Neural progenitor cell (in vitro differentiated cells): ENCODE data around the gene TIGD4. TPM values are rescaled to one million over a fixed set of nuclear protein-coding genes. Genes with fewer than 3 reads are reported as not detected.

Experiments
- DNase-seq: peaks from one replicate; pipeline ENCODE4 v3.0.0-alpha.2; 2016; ENCODE audit warnings: low spot score
- H2AFZ ChIP-seq: fragments of 200-600 bp; sonication (generic); replicated peaks from 2 replicates; pipeline ENCODE4 v1.6.1; 2016; ENCODE audit warnings: antibody characterized with exemption
- H3F3A ChIP-seq: fragments of 200-600 bp; sonication (generic); 2 replicates; pipeline ENCODE4 v1.6.1; 2016; ENCODE audit warnings: antibody characterized with exemption, low read depth
- H3K27ac ChIP-seq: fragments of 200-600 bp; sonication (generic); 2 replicates; pipeline ENCODE4 v1.5.1; 2016; ENCODE audit warnings: mild to moderate bottlenecking
- H3K27me3 ChIP-seq: fragments of 200-600 bp; sonication (generic); 2 replicates; pipeline ENCODE4 v1.6.1; 2016; ENCODE audit warnings: mild to moderate bottlenecking, moderate library complexity
- H3K36me3 ChIP-seq: fragments of 200-600 bp; sonication (generic); 2 replicates; pipeline ENCODE4 v1.5.1; 2016
- H3K4me1 ChIP-seq: fragments of 200-600 bp; sonication (generic); 2 replicates; pipeline ENCODE4 v1.6.1; 2016; ENCODE audit warnings: mixed run types
- H3K4me2 ChIP-seq: fragments of 200-600 bp; sonication (generic); 2 replicates; pipeline ENCODE4 v1.6.1; 2016
- H3K4me3 ChIP-seq: fragments of 200-600 bp; sonication (generic); 2 replicates; pipeline ENCODE4 v1.5.1; 2016
- H3K79me2 ChIP-seq: fragments of 200-600 bp; sonication (generic); 2 replicates; pipeline ENCODE4 v1.6.1; 2016; ENCODE audit warnings: low read depth
- H3K9ac ChIP-seq: fragments of 200-600 bp; sonication (generic); 2 replicates; pipeline ENCODE4 v1.6.1; 2016
- H3K9me3 ChIP-seq: fragments of 200-600 bp; sonication (generic); 2 replicates; pipeline ENCODE4 v1.5.1; 2016; ENCODE audit warnings: low read depth
- H4K20me1 ChIP-seq: fragments of 200-600 bp; sonication (generic); 2 replicates; pipeline ENCODE4 v1.6.1; 2016; ENCODE audit warnings: low read depth
- H3K27ac Mint-ChIP-seq: 3 replicates; pipeline ENCODE4 v1.8.0; 2021; ENCODE audit warnings: mixed read lengths
- H3K27me3 Mint-ChIP-seq: 2 replicates; pipeline ENCODE4 v1.8.0; 2022; ENCODE audit warnings: low read depth, mild to moderate bottlenecking, inconsistent platforms, moderate library complexity, mixed read lengths; ENCODE audit not compliant: insufficient read depth
- H3K36me3 Mint-ChIP-seq: 3 replicates; pipeline ENCODE4 v1.8.0; 2021; ENCODE audit warnings: mixed read lengths
- H3K4me1 Mint-ChIP-seq: 3 replicates; pipeline ENCODE4 v1.8.0; 2021; ENCODE audit warnings: mixed read lengths
- H3K4me3 Mint-ChIP-seq: 3 replicates; pipeline ENCODE4 v1.8.0; 2021; ENCODE audit warnings: mild to moderate bottlenecking, moderate library complexity, mixed read lengths
- H3K9me3 Mint-ChIP-seq: 3 replicates; pipeline ENCODE4 v1.8.0; 2020; ENCODE audit warnings: mixed read lengths
- EZH2 ChIP-seq: fragments of 200-600 bp; sonication (generic); IDR thresholded peaks from 2 replicates; pipeline ENCODE4 v1.6.1; 2017; ENCODE audit warnings: antibody characterized with exemption, mild to moderate bottlenecking, moderate library complexity
- EZH2phosphoT487 ChIP-seq: fragments of 200-600 bp; sonication (generic); IDR thresholded peaks from 2 replicates; pipeline ENCODE4 v1.6.1; 2017; ENCODE audit warnings: antibody characterized with exemption
- total RNA-seq: library from RNA; depleted of rRNA; stranded (reverse); fragments of >200 nt; gene quantifications from 2 replicates; pipeline ENCODE4 v1.2.3, GENCODE V29; 2015; ENCODE audit warnings: low replicate concordance
- TF ChIP-seq, protein P1 (sequence below): fragments of 200-600 bp; sonication (generic); IDR thresholded peaks from 2 replicates; pipeline ENCODE4 v1.5.1; 2017; ENCODE audit warnings: antibody characterized with exemption, mild to moderate bottlenecking

TIGD4 gene
- total RNA-seq, 1 donor from 2014 or later, result 4.1 TPM

DNA sequence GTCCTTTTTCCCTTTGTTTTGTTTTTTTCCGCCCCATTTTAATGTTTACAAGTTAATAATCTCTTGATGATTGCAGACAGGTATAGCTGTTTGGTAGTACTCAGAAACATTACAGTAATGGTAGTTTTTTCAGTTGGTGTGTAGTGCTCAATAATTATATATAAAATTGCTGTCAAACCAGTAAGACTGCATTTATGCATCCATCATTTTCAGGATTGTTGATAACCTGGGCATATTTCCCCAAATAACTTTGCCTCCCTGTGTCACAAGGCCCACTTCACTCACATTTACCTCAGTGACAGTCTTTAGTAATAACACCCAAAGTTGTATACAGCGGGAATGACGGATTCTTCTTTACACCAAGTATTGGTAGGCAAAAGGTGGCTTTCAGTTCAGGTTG is 16.4 kb upstream of the TIGD4 start:
- Mint-ChIP-seq H3K36me3 (peaks cover 6% of the 10 kb centered on the region), H3K27me3 (no peaks in the 10 kb centered on the region), H3K4me3 (no peak overlapping the region), H3K27ac (no peak overlapping the region), H3K4me1 (no peaks in the 10 kb centered on the region), H3K9me3 (no peaks in the 10 kb centered on the region)
- Histone ChIP-seq H3K4me2 (peak overlapping the region; percentile 2), H3K4me3 (no peak overlapping the region), H3K27me3 (no peaks in the 10 kb centered on the region), H3K9me3 (no peaks in the 10 kb centered on the region), H3K79me2 (peaks cover 96% of the 10 kb centered on the region), H3K4me1 (peaks cover 5% of the 10 kb centered on the region), H4K20me1 (peaks cover 43% of the 10 kb centered on the region), H3K9ac (no peak overlapping the region), H2AFZ (no peak overlapping the region), H3F3A (no peaks in the 10 kb centered on the region), H3K27ac (no peak overlapping the region), H3K36me3 (peaks cover 4% of the 10 kb centered on the region)
- no peak for TF ChIP-seq EZH2phosphoT487
- TF ChIP-seq, protein P1, sequence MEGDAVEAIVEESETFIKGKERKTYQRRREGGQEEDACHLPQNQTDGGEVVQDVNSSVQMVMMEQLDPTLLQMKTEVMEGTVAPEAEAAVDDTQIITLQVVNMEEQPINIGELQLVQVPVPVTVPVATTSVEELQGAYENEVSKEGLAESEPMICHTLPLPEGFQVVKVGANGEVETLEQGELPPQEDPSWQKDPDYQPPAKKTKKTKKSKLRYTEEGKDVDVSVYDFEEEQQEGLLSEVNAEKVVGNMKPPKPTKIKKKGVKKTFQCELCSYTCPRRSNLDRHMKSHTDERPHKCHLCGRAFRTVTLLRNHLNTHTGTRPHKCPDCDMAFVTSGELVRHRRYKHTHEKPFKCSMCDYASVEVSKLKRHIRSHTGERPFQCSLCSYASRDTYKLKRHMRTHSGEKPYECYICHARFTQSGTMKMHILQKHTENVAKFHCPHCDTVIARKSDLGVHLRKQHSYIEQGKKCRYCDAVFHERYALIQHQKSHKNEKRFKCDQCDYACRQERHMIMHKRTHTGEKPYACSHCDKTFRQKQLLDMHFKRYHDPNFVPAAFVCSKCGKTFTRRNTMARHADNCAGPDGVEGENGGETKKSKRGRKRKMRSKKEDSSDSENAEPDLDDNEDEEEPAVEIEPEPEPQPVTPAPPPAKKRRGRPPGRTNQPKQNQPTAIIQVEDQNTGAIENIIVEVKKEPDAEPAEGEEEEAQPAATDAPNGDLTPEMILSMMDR, result no peak
- no peak for TF ChIP-seq EZH2
- DNase-seq, result no peak

DNA sequence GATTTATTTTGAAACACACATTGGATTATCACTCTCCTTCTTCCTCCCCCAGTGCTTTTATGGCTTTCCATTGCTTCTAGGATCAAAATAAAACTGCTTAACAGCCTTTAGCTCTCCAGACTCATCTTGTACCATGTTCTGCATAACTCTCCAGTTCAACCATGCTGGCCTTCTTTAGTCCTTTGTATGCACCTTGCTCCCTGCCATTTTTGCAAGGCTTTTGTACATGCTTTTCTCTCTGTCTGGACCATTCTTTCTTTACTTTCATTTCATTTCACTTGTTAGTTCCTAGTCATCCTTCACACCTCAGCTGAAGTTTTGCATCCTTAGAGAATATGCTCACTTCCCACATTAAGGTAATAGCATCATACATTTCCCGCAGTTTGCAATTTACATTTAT is 7.1 kb upstream of the TIGD4 start:
- H3K27ac ChIP-seq, result peak overlapping the region; percentile 21
- no peak overlapping the region for H2AFZ ChIP-seq
- no peak for DNase-seq
- Mint-ChIP-seq H3K4me3 (no peak overlapping the region), H3K27me3 (peaks cover 2% of the 10 kb centered on the region), H3K27ac (no peak overlapping the region), H3K36me3 (peaks cover 4% of the 10 kb centered on the region), H3K9me3 (no peaks in the 10 kb centered on the region), H3K4me1 (peaks cover 4% of the 10 kb centered on the region)
- no peak overlapping the region for H3K4me2 ChIP-seq
- H3K79me2 ChIP-seq, result peaks cover 97% of the 10 kb centered on the region
- TF ChIP-seq, protein P1, result no peak
- no peak for TF ChIP-seq EZH2phosphoT487
- TF ChIP-seq EZH2, result no peak
- peaks cover 4% of the 10 kb centered on the region for H3K36me3 ChIP-seq
- no peaks in the 10 kb centered on the region for H3K27me3 ChIP-seq
- H3K9ac ChIP-seq, result no peak overlapping the region
- H3F3A ChIP-seq, result no peaks in the 10 kb centered on the region
- no peaks in the 10 kb centered on the region for H3K4me1 ChIP-seq
- no peaks in the 10 kb centered on the region for H3K9me3 ChIP-seq
- no peak overlapping the region for H3K4me3 ChIP-seq
- H4K20me1 ChIP-seq, result peaks cover 55% of the 10 kb centered on the region

DNA sequence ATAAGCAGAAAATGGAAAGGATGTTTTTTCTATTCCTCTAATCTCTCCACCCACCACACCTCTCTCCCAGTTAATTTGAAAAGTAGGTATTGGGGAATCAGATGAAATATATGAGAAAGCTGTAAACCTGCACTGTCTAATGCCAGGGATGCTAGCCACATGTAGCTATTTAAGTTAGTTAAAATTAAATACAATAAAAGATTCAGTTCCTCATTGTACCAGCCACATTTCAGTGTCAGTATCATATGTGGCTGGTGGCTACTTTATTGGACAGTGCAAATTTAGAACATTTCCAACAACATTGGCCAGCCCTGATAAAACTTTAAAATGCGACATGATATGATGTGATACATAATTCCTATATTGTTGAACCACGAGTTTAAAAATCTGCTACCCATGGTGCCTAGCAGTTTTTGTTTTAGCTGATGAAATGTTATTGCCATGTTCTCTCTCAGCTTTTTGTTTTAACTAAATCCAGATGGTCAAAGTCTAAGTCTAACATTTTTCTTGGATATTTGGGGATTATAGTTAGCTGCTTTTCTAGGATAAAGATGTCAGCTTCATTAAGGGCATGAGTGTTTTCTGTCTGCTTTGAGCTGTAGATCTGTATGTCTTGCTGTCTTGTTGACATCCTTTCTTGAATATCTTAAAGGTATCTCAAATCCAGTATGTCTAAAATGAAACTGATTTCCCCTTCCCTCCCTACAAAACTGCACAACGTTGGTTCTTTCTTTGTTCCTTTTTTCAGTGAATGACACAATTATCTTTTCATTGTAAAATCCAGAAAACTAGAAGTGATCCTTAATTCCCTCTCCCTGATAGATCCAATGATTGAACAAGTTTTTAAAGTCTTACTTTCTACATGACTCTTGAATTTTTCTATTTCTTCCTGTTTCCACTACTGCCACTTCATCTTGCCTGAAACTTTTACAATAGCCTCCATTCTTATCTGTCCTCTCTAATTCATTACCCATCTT is 6.4 kb upstream of the TIGD4 start:
- H3K4me3 ChIP-seq, result no peak overlapping the region

More for the DNA sequence above, 6.4 kb upstream of the TIGD4 start:
- no peak overlapping the region for H2AFZ ChIP-seq
- H3K4me2 ChIP-seq, result no peak overlapping the region
- Mint-ChIP-seq H3K9me3 (no peaks in the 10 kb centered on the region), H3K27ac (no peak overlapping the region), H3K4me3 (no peak overlapping the region), H3K36me3 (peaks cover 4% of the 10 kb centered on the region), H3K27me3 (peaks cover 2% of the 10 kb centered on the region), H3K4me1 (peaks cover 7% of the 10 kb centered on the region)
- H3K9me3 ChIP-seq, result no peaks in the 10 kb centered on the region
- peaks cover 61% of the 10 kb centered on the region for H4K20me1 ChIP-seq
- DNase-seq, result no peak
- TF ChIP-seq EZH2 (no peak), EZH2phosphoT487 (no peak)
- TF ChIP-seq, protein P1, result no peak
- no peaks in the 10 kb centered on the region for H3K27me3 ChIP-seq
- H3K4me1 ChIP-seq, result peaks cover 2% of the 10 kb centered on the region
- peaks cover 97% of the 10 kb centered on the region for H3K79me2 ChIP-seq
- peak overlapping the region; percentile 21 for H3K27ac ChIP-seq
- no peak overlapping the region for H3K9ac ChIP-seq
- H3F3A ChIP-seq, result no peaks in the 10 kb centered on the region
- no peaks in the 10 kb centered on the region for H3K36me3 ChIP-seq
